ENCODE results near the gene TAF5L. TPM values are rescaled to one million over a fixed set of nuclear protein-coding genes. Genes with fewer than 3 reads are reported as not detected.

TAF5L gene
- total and polyA plus RNA-seq, 2 of the 8 experiments (the other 6 are each of a cell fraction or from before 2014, with no cell fraction given) = 17.7 to 23.3 TPM

GRCh38 chr1:229653420-229653819, 27.5 kb upstream of the TAF5L start (continued):
- TF ChIP-seq ATF2 (IDR thresholded peaks at IDR 0.05; ENCODE audit: low read length) (no peak), NRF1 (IDR thresholded peaks at IDR 0.05; ENCODE audit: low read depth, low read length) (no peak)
